GM21717 (cell line): ENCODE data around the gene PHACTR3.
"Not testable (repeated sequence)": the region's sequence is repeated elsewhere in the genome, so short reads cannot be mapped to it uniquely, and the experiment has no call there.

ENCODE experiments used
- ATAC-seq: cut with Tn5 transposase; IDR thresholded peaks from one replicate; pipeline ENCODE4 v1.9.1; 2021; ENCODE audit warnings: mild to moderate bottlenecking, moderate library complexity; ENCODE audit not compliant: unreplicated experiment

PHACTR3 gene

GRCh38 chr20:59836767-59837166 lies 232.4 kb downstream of the PHACTR3 start:
- ATAC-seq, result no peak

- ATAC-seq, result peak; percentile 87
Measured at GRCh38 chr20:59837623-59838394, 233.5 kb downstream of the PHACTR3 start.

GRCh38 chr20:59839400-59839799 lies 235.1 kb downstream of the PHACTR3 start:
- no peak for ATAC-seq

GRCh38 chr20:59845472-59845871 lies 241.1 kb downstream of the PHACTR3 start:
- ATAC-seq, result no peak

- no peak for ATAC-seq
Measured at GRCh38 chr20:59848182-59848581, 243.8 kb downstream of the PHACTR3 start.

- ATAC-seq, result no peak
Measured at GRCh38 chr20:59850018-59850641, 245.8 kb downstream of the PHACTR3 start.

- ATAC-seq, result not testable (repeated sequence)
Measured at GRCh38 chr20:59856526-59856925, 252.2 kb downstream of the PHACTR3 start.

GRCh38 chr20:59856941-59857340 lies 252.6 kb downstream of the PHACTR3 start:
- not testable (repeated sequence) for ATAC-seq

GRCh38 chr20:59857966-59858365 lies 253.6 kb downstream of the PHACTR3 start:
- no peak for ATAC-seq

GRCh38 chr20:59858425-59858824 lies 254.1 kb downstream of the PHACTR3 start:
- no peak for ATAC-seq

GRCh38 chr20:59861401-59861800 lies 257.1 kb downstream of the PHACTR3 start:
- ATAC-seq, result no peak

- ATAC-seq, result no peak
Measured at GRCh38 chr20:59863058-59863457, 258.7 kb downstream of the PHACTR3 start.

GRCh38 chr20:59864726-59865125 lies 260.4 kb downstream of the PHACTR3 start:
- no peak for ATAC-seq

- ATAC-seq, result no peak
Measured at GRCh38 chr20:59866338-59866737, 262.0 kb downstream of the PHACTR3 start.

GRCh38 chr20:59871096-59871495 lies 266.8 kb downstream of the PHACTR3 start:
- ATAC-seq, result no peak

GRCh38 chr20:59873409-59873808 lies 269.1 kb downstream of the PHACTR3 start:
- ATAC-seq, result no peak

- ATAC-seq, result no peak
Measured at GRCh38 chr20:59880198-59880597, 275.9 kb downstream of the PHACTR3 start.

GRCh38 chr20:59884494-59884893 lies 280.2 kb downstream of the PHACTR3 start:
- no peak for ATAC-seq

GRCh38 chr20:59888050-59888449 lies 283.7 kb downstream of the PHACTR3 start:
- no peak for ATAC-seq

- ATAC-seq, result not testable (repeated sequence)
Measured at GRCh38 chr20:59890035-59890434, 285.7 kb downstream of the PHACTR3 start.

- no peak for ATAC-seq
Measured at GRCh38 chr20:59891581-59891980, 287.2 kb downstream of the PHACTR3 start.

- no peak for ATAC-seq
Measured at GRCh38 chr20:59895908-59896307, 291.6 kb downstream of the PHACTR3 start.
